SIG-M5 treated with dmso at 0.1 percent for 504 hours (cell line): Measurements from ENCODE around the gene SNAI3.

Experiments used
- DNase-seq: peaks from one replicate; lab custom pipeline; 2025; ENCODE audit not compliant: unreplicated experiment; lab: John Stamatoyannopoulos, UW

SNAI3 gene

GRCh38 chr16:88651989-88652761 is 34.1 kb downstream of the SNAI3 start:
- DNase-seq, result no peak

GRCh38 chr16:88651276-88651988 is 34.9 kb downstream of the SNAI3 start:
- no peak for DNase-seq

- DNase-seq, result peak; percentile 76
Observed at GRCh38 chr16:88650749-88651275, 35.5 kb downstream of the SNAI3 start, which contains the start of gene CYBA. CYBA (minus strand) TSS chr16:88651053; CDS start chr16:88651013, 40 bp downstream.

- DNase-seq, result peak; percentile 63
Observed at GRCh38 chr16:88649924-88650748, 36.2 kb downstream of the SNAI3 start.

GRCh38 chr16:88649195-88649923 is 36.9 kb downstream of the SNAI3 start:
- no peak for DNase-seq

GRCh38 chr16:88647178-88648070 is 38.9 kb downstream of the SNAI3 start:
- no peak for DNase-seq

- no peak for DNase-seq
Observed at GRCh38 chr16:88646345-88647034, 39.8 kb downstream of the SNAI3 start.

GRCh38 chr16:88645941-88646340 is 40.4 kb downstream of the SNAI3 start:
- no peak for DNase-seq

GRCh38 chr16:88645455-88645854 is 40.9 kb downstream of the SNAI3 start:
- DNase-seq, result no peak

- no peak for DNase-seq
Observed at GRCh38 chr16:88643644-88643932, 42.7 kb downstream of the SNAI3 start.

- DNase-seq, result no peak
Observed at GRCh38 chr16:88642881-88643643, 43.2 kb downstream of the SNAI3 start.

GRCh38 chr16:88640498-88641247 is 45.6 kb downstream of the SNAI3 start:
- no peak for DNase-seq

- DNase-seq, result no peak
Observed at GRCh38 chr16:88640039-88640495, 46.2 kb downstream of the SNAI3 start.

GRCh38 chr16:88639231-88640038 is 46.9 kb downstream of the SNAI3 start:
- DNase-seq, result no peak

GRCh38 chr16:88638323-88639230 is 47.7 kb downstream of the SNAI3 start, which contains the start of gene IL17C:
IL17C (plus strand) TSS chr16:88638572; CDS start chr16:88638642, 70 bp downstream.
- DNase-seq, result no peak
